Tibial nerve (tissue), 4 donors: Measurements from ENCODE around the gene RIN3.

Experiments used
- EP300 ChIP-seq, 2 donors: sonication (generic); formaldehyde crosslinking; IDR thresholded peaks; one replicate each; pipeline ENCODE4 v1.6.1; 2017; ENCODE audit warnings: antibody characterized with exemption in 2 of 2, mild to moderate bottlenecking in 1 of 2
- POLR2A ChIP-seq, 2 donors: fragments of 450-650 bp; IDR thresholded peaks; one replicate each; pipeline ENCODE4 v1.6.1; 2017; ENCODE audit warnings: antibody characterized with exemption in 2 of 2, mild to moderate bottlenecking in 2 of 2, moderate library complexity in 2 of 2
- TF ChIP-seq, protein P1 (sequence below), 5 experiments: fragments of 200-600 bp in 3 of 5; fragments of 450-650 bp in 2 of 5; sonication (generic) in 3 of 5; IDR thresholded peaks; one replicate each; pipeline ENCODE4 v1.5.1; 2016 to 2019; ENCODE audit warnings: antibody characterized with exemption in 5 of 5, mild to moderate bottlenecking in 3 of 5, moderate library complexity in 2 of 5

DNA sequence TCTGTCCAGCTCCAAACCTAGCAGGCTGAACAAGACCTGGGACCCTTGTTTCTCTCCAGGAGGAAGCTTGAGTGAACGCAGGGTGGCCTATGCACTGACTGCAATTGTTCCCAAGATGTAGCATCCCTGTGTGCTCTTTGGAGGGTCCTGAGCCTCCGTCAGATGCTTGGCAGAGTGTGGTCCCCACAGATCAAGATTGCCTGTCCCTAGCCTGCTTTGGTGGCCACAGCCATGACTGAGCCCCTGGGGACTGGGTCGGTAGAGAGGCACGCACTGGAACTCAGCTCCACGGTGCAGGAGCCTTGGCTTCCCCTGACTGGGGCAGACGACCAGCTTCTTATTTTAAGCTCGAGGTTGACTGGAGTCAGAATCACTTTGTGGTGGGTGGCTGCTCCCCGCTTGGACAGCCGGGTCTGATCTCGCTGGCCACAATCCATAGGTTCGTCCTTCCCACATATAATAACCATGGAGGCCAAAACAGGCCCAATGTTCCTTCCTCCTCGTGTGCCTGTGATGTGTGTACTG, 137.1 kb downstream of the RIN3 start:
- TF ChIP-seq, protein P1, sequence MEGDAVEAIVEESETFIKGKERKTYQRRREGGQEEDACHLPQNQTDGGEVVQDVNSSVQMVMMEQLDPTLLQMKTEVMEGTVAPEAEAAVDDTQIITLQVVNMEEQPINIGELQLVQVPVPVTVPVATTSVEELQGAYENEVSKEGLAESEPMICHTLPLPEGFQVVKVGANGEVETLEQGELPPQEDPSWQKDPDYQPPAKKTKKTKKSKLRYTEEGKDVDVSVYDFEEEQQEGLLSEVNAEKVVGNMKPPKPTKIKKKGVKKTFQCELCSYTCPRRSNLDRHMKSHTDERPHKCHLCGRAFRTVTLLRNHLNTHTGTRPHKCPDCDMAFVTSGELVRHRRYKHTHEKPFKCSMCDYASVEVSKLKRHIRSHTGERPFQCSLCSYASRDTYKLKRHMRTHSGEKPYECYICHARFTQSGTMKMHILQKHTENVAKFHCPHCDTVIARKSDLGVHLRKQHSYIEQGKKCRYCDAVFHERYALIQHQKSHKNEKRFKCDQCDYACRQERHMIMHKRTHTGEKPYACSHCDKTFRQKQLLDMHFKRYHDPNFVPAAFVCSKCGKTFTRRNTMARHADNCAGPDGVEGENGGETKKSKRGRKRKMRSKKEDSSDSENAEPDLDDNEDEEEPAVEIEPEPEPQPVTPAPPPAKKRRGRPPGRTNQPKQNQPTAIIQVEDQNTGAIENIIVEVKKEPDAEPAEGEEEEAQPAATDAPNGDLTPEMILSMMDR (IDR thresholded peaks at IDR 0.05) = no peak
- TF ChIP-seq POLR2A (IDR thresholded peaks at IDR 0.05) (no peak), EP300 (IDR thresholded peaks at IDR 0.05) (no peak)
